CD4-positive, alpha-beta memory T cell (primary cell): ENCODE measurements around the gene CABP7. TPM values are rescaled to one million over a fixed set of nuclear protein-coding genes. Genes with fewer than 3 reads are reported as not detected.

ENCODE experiments used
- CTCF ChIA-PET: fragments of 350-600 bp; sonication (Branson Sonifier 250); formaldehyde crosslinking; loops from one replicate; lab custom pipeline; 2021; ENCODE audit warnings: inconsistent platforms; ENCODE audit not compliant: partially characterized antibody; lab: Charles Lee
- POLR2A ChIA-PET: fragments of 350-600 bp; sonication (Branson Sonifier 250); formaldehyde crosslinking; loops from one replicate; lab custom pipeline; 2021; ENCODE audit not compliant: partially characterized antibody; lab: Charles Lee
- DNase-seq, 5 donors: peaks; one replicate each; pipeline versions ENCODE4 v3.0.0 to v3.0.0-alpha.2; 2020 to 2022; ENCODE audit warnings: mixed read lengths in 1 of 5
- H3K27ac ChIP-seq: one replicate; pipeline ENCODE4 v1.7.0; 2013; ENCODE audit warnings: low read depth, low read length
- H3K27me3 ChIP-seq: 2 replicates; pipeline ENCODE4 v1.7.0; 2013; ENCODE audit warnings: mild to moderate bottlenecking, low read length, moderate library complexity; ENCODE audit not compliant: insufficient read depth
- H3K36me3 ChIP-seq: 2 replicates; pipeline ENCODE4 v1.7.0; 2013; ENCODE audit warnings: mild to moderate bottlenecking, low read length, moderate library complexity; ENCODE audit not compliant: insufficient read depth
- H3K4me1 ChIP-seq: 2 replicates; pipeline ENCODE4 v1.7.0; 2013; ENCODE audit warnings: mild to moderate bottlenecking, low read length, moderate library complexity; ENCODE audit not compliant: insufficient read depth
- H3K4me3 ChIP-seq, 2 donors: one replicate each; pipeline ENCODE4 v1.7.0; 2013; ENCODE audit warnings: low read length in 2 of 2, mild to moderate bottlenecking in 1 of 2
- H3K9me3 ChIP-seq, 2 donors: one replicate each; pipeline ENCODE4 v1.7.0; 2013; ENCODE audit warnings: low read length in 2 of 2, control low read depth in 1 of 2; ENCODE audit not compliant: control insufficient read depth in 1 of 2
- H3K27ac Mint-ChIP-seq, 7 donors: one replicate each; pipeline ENCODE4 v1.8.0; 2020 to 2021; ENCODE audit warnings: mixed read lengths in 7 of 7, mild to moderate bottlenecking in 6 of 7, inconsistent platforms in 3 of 7, moderate library complexity in 3 of 7
- H3K27me3 Mint-ChIP-seq, 2 donors: one replicate each; pipeline ENCODE4 v1.8.0; 2020 to 2021; ENCODE audit warnings: mixed read lengths in 2 of 2
- H3K36me3 Mint-ChIP-seq, 2 donors: one replicate each; pipeline ENCODE4 v1.8.0; 2020 to 2021; ENCODE audit warnings: mixed read lengths in 2 of 2, inconsistent platforms in 1 of 2, mild to moderate bottlenecking in 1 of 2
- H3K4me1 Mint-ChIP-seq, 4 donors: one replicate each; pipeline ENCODE4 v1.8.0; 2020 to 2021; ENCODE audit warnings: mixed read lengths in 4 of 4, mild to moderate bottlenecking in 1 of 4
- H3K4me3 Mint-ChIP-seq, 8 donors: one replicate each; pipeline ENCODE4 v1.8.0; 2020 to 2021; ENCODE audit warnings: mixed read lengths in 8 of 8, mild to moderate bottlenecking in 7 of 8, moderate library complexity in 6 of 8, inconsistent platforms in 3 of 8
- H3K9me3 Mint-ChIP-seq, 8 donors: one replicate each; pipeline ENCODE4 v1.8.0; 2020 to 2021; ENCODE audit warnings: mixed read lengths in 8 of 8, mild to moderate bottlenecking in 5 of 8, inconsistent platforms in 3 of 8, moderate library complexity in 1 of 8
- intact Hi-C: fragments of 100-400 bp; cut with micrococcal nuclease; formaldehyde crosslinking; loops from one replicate; pipeline ENCODE4 v1.15.1; 2023
- polyA plus RNA-seq, 2 donors: library from polyadenylated mRNA; unstranded; fragments of 300-500 nt; fragmentation: Illumina TruSeq; gene quantifications; one replicate each; pipeline ENCODE4 v1.2.3, GENCODE V29; 2021
- total RNA-seq, 2 experiments: library from RNA; stranded (reverse); gene quantifications; one replicate each; pipeline ENCODE4 v1.2.3, GENCODE V29; 2021

CABP7 gene
- total and polyA plus RNA-seq, 4 experiments from 2014 or later: 0.08 to 0.13 TPM; not detected in 2

- Histone ChIP-seq H3K27ac (no peak overlapping the region), H3K27me3 (no peaks in the 10 kb centered on the region), H3K9me3 (no peaks in the 10 kb centered on the region), H3K4me1 (no peaks in the 10 kb centered on the region), H3K36me3 (no peaks in the 10 kb centered on the region), H3K4me3 (no peak overlapping the region)
- Mint-ChIP-seq H3K4me3 (peak overlapping the region in 1 of 8 donors; percentile 25), H3K4me1 (no peaks in the 10 kb centered on the region), H3K36me3 (no peaks in the 10 kb centered on the region), H3K27ac (peak overlapping the region in 2 of 7 donors; percentile 42 to 47), H3K27me3 (no peaks in the 10 kb centered on the region), H3K9me3 (no peaks in the 10 kb centered on the region)
- ChIA-PET CTCF (no interaction called here), POLR2A (no interaction called here)
- intact Hi-C loops: no loop called here
- no peak for DNase-seq
Observed at GRCh38 chr22:29780748-29781676, 61.2 kb downstream of the CABP7 start.

Other genes with a start within 250 kb of the CABP7 start
- under 1 TPM; 0.47 to 0.61 TPM for gene NEFH, start 239.8 kb upstream of the CABP7 start, total RNA-seq
- 1 to 10 TPM in 1 of 2 donors, not detected in 1; 1.1 TPM for gene NEFH, start 239.8 kb upstream of the CABP7 start, polyA plus RNA-seq
- 10 to 100 TPM; 57.6 to 57.7 TPM for gene THOC5, start 166.2 kb upstream of the CABP7 start, total RNA-seq
- 10 to 100 TPM; 24.6 to 27.5 TPM for gene THOC5, start 166.2 kb upstream of the CABP7 start, polyA plus RNA-seq
- 10 to 100 TPM; 31.7 to 36.3 TPM for gene NIPSNAP1, start 138.9 kb upstream of the CABP7 start, total RNA-seq
- gene NIPSNAP1, start 138.9 kb upstream of the CABP7 start, polyA plus RNA-seq: 10 to 100 TPM; 48.4 to 56.3 TPM
- gene NF2, start 116.4 kb upstream of the CABP7 start, total RNA-seq: 10 to 100 TPM; 28.3 to 31.4 TPM
- 10 to 100 TPM; 11.7 to 20.0 TPM for gene NF2, start 116.4 kb upstream of the CABP7 start, polyA plus RNA-seq
- 10 to 100 TPM; 16.3 to 20.4 TPM for gene ZMAT5, start 47.0 kb downstream of the CABP7 start, total RNA-seq
- 10 to 100 TPM; 42.2 to 67.7 TPM for gene ZMAT5, start 47.0 kb downstream of the CABP7 start, polyA plus RNA-seq
- gene UQCR10, start 47.4 kb downstream of the CABP7 start, total RNA-seq: 10 to 100 TPM; 47.6 to 53.2 TPM
- gene UQCR10, start 47.4 kb downstream of the CABP7 start, polyA plus RNA-seq: 100 to 1,000 TPM; 271 to 332 TPM
- 10 to 100 TPM; 82.3 to 88.7 TPM for gene ASCC2, start 118.3 kb downstream of the CABP7 start, total RNA-seq
- gene ASCC2, start 118.3 kb downstream of the CABP7 start, polyA plus RNA-seq: 10 to 100 TPM; 21.4 to 67.8 TPM
- gene MTMR3, start 163.2 kb downstream of the CABP7 start, total RNA-seq: 10 to 100 TPM; 65.3 to 68.6 TPM
- gene MTMR3, start 163.2 kb downstream of the CABP7 start, polyA plus RNA-seq: 10 to 100 TPM; 11.0 to 21.3 TPM